ENCODE results near the gene ADGRF4.

DNA sequence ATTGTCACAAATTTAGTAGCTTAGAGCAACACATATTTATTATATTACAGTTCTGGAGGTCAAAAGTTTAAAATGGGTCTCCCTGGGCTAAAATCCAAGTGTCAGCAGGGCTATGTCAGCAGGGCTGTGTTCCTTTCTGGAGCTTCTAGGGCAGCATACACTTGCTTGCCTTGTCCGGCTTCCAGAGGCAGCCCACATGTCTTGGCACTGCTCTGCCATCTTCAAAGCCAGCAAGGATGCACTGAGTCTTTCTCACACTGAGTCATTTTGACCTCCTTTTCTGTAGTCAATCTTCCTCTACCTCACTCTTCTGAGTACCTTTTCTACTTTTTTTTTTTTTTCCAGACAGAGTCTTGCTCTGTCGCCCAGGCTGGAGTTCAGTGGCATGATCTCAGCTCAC lies 39.0 kb downstream of the ADGRF4 start:
- TF ChIP-seq, protein P1, sequence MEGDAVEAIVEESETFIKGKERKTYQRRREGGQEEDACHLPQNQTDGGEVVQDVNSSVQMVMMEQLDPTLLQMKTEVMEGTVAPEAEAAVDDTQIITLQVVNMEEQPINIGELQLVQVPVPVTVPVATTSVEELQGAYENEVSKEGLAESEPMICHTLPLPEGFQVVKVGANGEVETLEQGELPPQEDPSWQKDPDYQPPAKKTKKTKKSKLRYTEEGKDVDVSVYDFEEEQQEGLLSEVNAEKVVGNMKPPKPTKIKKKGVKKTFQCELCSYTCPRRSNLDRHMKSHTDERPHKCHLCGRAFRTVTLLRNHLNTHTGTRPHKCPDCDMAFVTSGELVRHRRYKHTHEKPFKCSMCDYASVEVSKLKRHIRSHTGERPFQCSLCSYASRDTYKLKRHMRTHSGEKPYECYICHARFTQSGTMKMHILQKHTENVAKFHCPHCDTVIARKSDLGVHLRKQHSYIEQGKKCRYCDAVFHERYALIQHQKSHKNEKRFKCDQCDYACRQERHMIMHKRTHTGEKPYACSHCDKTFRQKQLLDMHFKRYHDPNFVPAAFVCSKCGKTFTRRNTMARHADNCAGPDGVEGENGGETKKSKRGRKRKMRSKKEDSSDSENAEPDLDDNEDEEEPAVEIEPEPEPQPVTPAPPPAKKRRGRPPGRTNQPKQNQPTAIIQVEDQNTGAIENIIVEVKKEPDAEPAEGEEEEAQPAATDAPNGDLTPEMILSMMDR (IDR thresholded peaks at IDR 0.05) = no peak
- no peak for TF ChIP-seq POLR2A (IDR thresholded peaks at IDR 0.05)
